Breast epithelium (tissue), 3 donors: ENCODE measurements around the gene BRAF.

Experiments used
- CTCF ChIP-seq, 3 donors: fragments of 450-650 bp; IDR thresholded peaks; one replicate each; pipeline ENCODE4 v1.5.1; 2016 to 2017; ENCODE audit warnings: antibody characterized with exemption in 3 of 3, mild to moderate bottlenecking in 3 of 3, moderate library complexity in 3 of 3
- POLR2A ChIP-seq: fragments of 450-650 bp; IDR thresholded peaks from one replicate; pipeline ENCODE4 v1.6.1; 2016; ENCODE audit warnings: antibody characterized with exemption, mild to moderate bottlenecking, moderate library complexity
- POLR2AphosphoS5 ChIP-seq, 3 donors: sonication (generic); formaldehyde crosslinking; IDR thresholded peaks; one replicate each; pipeline ENCODE4 v1.6.1; 2017; ENCODE audit warnings: antibody characterized with exemption in 3 of 3

DNA sequence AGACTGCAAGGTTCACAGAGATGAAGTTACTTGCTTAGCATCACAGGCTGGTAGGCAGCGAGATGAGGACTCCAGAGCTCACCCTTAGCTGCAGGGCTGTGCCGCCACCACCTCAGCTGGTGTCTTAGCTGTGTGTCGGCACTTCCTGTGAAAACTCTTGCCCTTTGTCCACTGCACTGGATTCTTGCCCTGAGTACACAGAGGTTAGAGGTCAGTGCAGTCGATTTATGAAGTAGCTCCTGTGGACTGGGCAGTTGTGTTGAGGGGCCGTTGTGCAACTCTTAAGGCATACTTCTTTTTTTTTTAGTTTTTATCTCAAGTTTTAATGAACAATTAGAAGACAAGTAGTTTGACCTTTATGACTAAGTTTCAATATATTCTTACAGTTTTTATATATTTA, 217.6 kb downstream of the BRAF start:
- TF ChIP-seq CTCF (IDR thresholded peaks at IDR 0.05) (no peak), POLR2AphosphoS5 (IDR thresholded peaks at IDR 0.05) (no peak), POLR2A (no peak)
